ENCODE measurements around the gene SCARB1.

DNA sequence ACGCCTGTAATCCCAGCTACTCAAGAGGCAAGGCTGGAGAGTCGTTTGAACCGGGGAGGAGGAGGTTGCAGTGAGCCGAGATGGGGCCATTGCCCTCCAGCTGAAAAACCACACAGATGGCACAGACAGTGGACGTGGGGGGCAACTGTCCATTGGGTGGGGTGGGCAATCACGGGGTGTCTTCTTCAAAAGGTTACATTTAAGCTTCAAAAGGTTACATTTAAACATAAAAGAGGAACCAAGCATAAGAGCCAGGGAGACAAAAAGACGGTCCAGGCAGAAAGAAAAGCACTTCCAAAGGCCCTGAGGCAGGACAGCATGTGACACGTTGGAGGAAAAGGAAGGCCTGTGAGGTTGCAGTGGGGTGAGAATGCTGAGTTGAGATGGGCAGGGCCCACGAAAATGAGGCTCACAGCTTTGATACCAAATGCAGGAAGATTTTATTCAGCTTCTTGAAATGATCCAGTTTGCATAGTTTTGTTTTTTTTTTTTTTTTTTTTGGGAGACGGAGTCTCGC, 10.7 kb downstream of the SCARB1 start:
- TF ChIP-seq POLR2AphosphoS5 (IDR thresholded peaks at IDR 0.05; ENCODE audit: low read depth), result no peak
- TF ChIP-seq, protein P1, sequence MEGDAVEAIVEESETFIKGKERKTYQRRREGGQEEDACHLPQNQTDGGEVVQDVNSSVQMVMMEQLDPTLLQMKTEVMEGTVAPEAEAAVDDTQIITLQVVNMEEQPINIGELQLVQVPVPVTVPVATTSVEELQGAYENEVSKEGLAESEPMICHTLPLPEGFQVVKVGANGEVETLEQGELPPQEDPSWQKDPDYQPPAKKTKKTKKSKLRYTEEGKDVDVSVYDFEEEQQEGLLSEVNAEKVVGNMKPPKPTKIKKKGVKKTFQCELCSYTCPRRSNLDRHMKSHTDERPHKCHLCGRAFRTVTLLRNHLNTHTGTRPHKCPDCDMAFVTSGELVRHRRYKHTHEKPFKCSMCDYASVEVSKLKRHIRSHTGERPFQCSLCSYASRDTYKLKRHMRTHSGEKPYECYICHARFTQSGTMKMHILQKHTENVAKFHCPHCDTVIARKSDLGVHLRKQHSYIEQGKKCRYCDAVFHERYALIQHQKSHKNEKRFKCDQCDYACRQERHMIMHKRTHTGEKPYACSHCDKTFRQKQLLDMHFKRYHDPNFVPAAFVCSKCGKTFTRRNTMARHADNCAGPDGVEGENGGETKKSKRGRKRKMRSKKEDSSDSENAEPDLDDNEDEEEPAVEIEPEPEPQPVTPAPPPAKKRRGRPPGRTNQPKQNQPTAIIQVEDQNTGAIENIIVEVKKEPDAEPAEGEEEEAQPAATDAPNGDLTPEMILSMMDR (conservative IDR thresholded peaks at IDR 0.05; ENCODE audit: low read depth in 2 of 2), result no peak
- no peak for TF ChIP-seq EZH2 (IDR thresholded peaks at IDR 0.05; ENCODE audit: low read depth, unreplicated experiment)
- no peak for TF ChIP-seq NANOG (IDR thresholded peaks at IDR 0.05; ENCODE audit: borderline replicate concordance)
- no peak for TF ChIP-seq CREB1 (CRISPR knock-in tag; IDR thresholded peaks at IDR 0.05; ENCODE audit: low read depth)
- TF ChIP-seq, protein P2, sequence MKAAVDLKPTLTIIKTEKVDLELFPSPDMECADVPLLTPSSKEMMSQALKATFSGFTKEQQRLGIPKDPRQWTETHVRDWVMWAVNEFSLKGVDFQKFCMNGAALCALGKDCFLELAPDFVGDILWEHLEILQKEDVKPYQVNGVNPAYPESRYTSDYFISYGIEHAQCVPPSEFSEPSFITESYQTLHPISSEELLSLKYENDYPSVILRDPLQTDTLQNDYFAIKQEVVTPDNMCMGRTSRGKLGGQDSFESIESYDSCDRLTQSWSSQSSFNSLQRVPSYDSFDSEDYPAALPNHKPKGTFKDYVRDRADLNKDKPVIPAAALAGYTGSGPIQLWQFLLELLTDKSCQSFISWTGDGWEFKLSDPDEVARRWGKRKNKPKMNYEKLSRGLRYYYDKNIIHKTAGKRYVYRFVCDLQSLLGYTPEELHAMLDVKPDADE (IDR thresholded peaks at IDR 0.05), result no peak

All from GM23338 (cell line).